ENCODE measurements around the gene CSRNP3.

CSRNP3 gene

DNA sequence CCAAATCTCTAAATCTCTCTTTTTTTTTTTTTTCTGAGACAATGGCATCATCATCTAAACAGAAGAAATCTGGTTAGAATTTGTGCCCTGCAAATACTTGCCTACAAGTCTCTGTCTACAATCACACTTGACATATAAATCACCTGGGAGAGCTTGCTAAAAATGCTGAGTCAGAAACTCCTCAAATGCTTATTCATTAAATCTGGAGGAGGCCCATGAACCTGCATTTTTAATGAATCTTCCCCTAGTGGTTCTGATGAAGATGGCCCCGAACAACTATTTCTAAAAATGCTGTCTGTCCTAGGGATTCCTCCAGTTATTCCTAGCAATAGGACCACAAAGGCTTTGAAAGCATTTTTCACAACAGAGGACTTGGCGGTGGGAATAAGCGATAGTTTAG, 1.6 kb upstream of the CSRNP3 start:
- no peaks in the 10 kb centered on the region for H3K9me3 ChIP-seq (ENCODE audit: insufficient read depth, low read depth, low read length)
- H3K4me3 ChIP-seq (ENCODE audit: low read length, poor library complexity, severe bottlenecking) = no peak overlapping the region
- no peaks in the 10 kb centered on the region for H3K27me3 ChIP-seq (ENCODE audit: insufficient read depth, low read length, poor library complexity, severe bottlenecking)
- no peaks in the 10 kb centered on the region for H3K36me3 ChIP-seq (ENCODE audit: insufficient read depth, low read length)
- H3K4me1 ChIP-seq (ENCODE audit: insufficient read depth, low read length, poor library complexity, severe bottlenecking) = peaks cover 39% of the 10 kb centered on the region
- TF ChIP-seq, protein P1, sequence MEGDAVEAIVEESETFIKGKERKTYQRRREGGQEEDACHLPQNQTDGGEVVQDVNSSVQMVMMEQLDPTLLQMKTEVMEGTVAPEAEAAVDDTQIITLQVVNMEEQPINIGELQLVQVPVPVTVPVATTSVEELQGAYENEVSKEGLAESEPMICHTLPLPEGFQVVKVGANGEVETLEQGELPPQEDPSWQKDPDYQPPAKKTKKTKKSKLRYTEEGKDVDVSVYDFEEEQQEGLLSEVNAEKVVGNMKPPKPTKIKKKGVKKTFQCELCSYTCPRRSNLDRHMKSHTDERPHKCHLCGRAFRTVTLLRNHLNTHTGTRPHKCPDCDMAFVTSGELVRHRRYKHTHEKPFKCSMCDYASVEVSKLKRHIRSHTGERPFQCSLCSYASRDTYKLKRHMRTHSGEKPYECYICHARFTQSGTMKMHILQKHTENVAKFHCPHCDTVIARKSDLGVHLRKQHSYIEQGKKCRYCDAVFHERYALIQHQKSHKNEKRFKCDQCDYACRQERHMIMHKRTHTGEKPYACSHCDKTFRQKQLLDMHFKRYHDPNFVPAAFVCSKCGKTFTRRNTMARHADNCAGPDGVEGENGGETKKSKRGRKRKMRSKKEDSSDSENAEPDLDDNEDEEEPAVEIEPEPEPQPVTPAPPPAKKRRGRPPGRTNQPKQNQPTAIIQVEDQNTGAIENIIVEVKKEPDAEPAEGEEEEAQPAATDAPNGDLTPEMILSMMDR (conservative IDR thresholded peaks at IDR 0.05; ENCODE audit: low read length) = 0 out of 2 replicates have a peak, but pooled peaks have one; percentile 11
- TF ChIP-seq EZH2phosphoT487 (IDR thresholded peaks at IDR 0.05; ENCODE audit: borderline replicate concordance) = no peak
- no peaks in the 10 kb centered on the region for H3K79me2 ChIP-seq (ENCODE audit: insufficient read depth, low read length)
- no peak overlapping the region for H3K9ac ChIP-seq (ENCODE audit: low read depth, low read length, poor library complexity, severe bottlenecking)
- peaks cover 4% of the 10 kb centered on the region; the same call in 1 of the 2 replicates for H3F3A ChIP-seq (ENCODE audit: low read depth)
- no peaks in the 10 kb centered on the region for H3K9me2 ChIP-seq (replicated peaks; ENCODE audit: low read depth, low read length)
- no peaks in the 10 kb centered on the region for H4K20me1 ChIP-seq (ENCODE audit: insufficient read depth, low read length, poor library complexity, severe bottlenecking)
- no peak overlapping the region for H2AFZ ChIP-seq (ENCODE audit: low read length)
- no peak overlapping the region for H3K4me2 ChIP-seq (ENCODE audit: low read depth, low read length, poor library complexity, severe bottlenecking)

DNA sequence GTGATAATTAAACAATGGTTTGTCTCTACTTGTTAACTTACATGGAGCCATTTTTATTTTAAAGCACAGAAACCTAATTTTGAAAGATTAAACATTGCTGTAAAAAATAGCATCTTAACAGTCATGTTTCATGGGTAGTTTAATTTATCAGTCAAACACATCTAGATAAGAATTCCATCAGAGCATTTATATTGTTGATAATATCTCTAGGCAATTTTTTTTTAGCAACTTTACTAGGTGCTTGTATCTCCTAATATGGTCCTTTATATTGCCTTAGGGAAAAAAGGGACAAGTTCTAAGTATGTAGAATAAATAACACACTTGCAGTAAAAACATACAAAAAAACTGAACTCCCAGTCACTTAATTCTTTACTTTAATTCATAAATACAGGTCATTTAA, 863 bp downstream of the CSRNP3 start:
- TF ChIP-seq, protein P1 (conservative IDR thresholded peaks at IDR 0.05; ENCODE audit: low read length) = no peak
- TF ChIP-seq EZH2phosphoT487 (IDR thresholded peaks at IDR 0.05; ENCODE audit: borderline replicate concordance) = no peak
- peak overlapping the region; percentile 54 for H3K4me2 ChIP-seq (ENCODE audit: low read depth, low read length, poor library complexity, severe bottlenecking)
- no peak overlapping the region for H3K4me3 ChIP-seq (ENCODE audit: low read length, poor library complexity, severe bottlenecking)
- H3K79me2 ChIP-seq (ENCODE audit: insufficient read depth, low read length) = no peaks in the 10 kb centered on the region
- no peak overlapping the region for H3K9ac ChIP-seq (ENCODE audit: low read depth, low read length, poor library complexity, severe bottlenecking)
- no peaks in the 10 kb centered on the region for H3K36me3 ChIP-seq (ENCODE audit: insufficient read depth, low read length)
- H2AFZ ChIP-seq (ENCODE audit: low read length) = no peak overlapping the region
- H4K20me1 ChIP-seq (ENCODE audit: insufficient read depth, low read length, poor library complexity, severe bottlenecking) = no peaks in the 10 kb centered on the region
- peaks cover 54% of the 10 kb centered on the region for H3K4me1 ChIP-seq (ENCODE audit: insufficient read depth, low read length, poor library complexity, severe bottlenecking)
- peaks cover 4% of the 10 kb centered on the region; the same call in 1 of the 2 replicates for H3F3A ChIP-seq (ENCODE audit: low read depth)
- H3K9me2 ChIP-seq (replicated peaks; ENCODE audit: low read depth, low read length) = no peaks in the 10 kb centered on the region
- H3K27me3 ChIP-seq (ENCODE audit: insufficient read depth, low read length, poor library complexity, severe bottlenecking) = no peaks in the 10 kb centered on the region
- no peaks in the 10 kb centered on the region for H3K9me3 ChIP-seq (ENCODE audit: insufficient read depth, low read depth, low read length)

DNA sequence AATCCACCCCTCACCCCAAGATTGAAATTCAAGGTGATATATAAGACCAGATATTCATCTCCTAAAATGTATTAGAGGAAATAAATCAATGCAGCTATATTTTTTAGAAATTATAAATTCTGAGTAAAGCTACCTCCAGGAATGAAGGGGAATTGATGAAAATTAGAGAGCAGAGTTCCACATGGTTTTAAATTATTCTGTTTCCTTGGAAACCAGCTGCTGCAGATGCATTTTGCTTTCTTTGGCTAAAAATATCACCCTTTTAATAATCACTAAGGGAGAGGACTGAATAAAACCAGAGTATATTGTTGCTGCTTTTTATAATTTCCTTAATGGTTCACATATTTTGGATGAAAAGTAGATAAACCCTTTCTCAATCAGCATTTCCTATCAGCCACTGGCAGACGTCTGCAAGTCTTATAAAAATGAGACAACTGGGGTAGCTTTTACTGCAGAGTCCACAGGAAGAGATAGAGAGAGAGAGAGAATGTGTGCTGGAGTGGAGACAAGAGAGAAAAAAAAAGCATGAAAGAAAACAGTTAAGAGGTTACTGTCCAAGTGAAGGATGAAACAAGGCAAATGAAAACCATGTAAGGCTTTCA, 2.0 kb downstream of the CSRNP3 start:
- peaks cover 54% of the 10 kb centered on the region for H3K4me1 ChIP-seq (ENCODE audit: insufficient read depth, low read length, poor library complexity, severe bottlenecking)
- no peaks in the 10 kb centered on the region for H3K36me3 ChIP-seq (ENCODE audit: insufficient read depth, low read length)
- no peak overlapping the region for H3K9ac ChIP-seq (ENCODE audit: low read depth, low read length, poor library complexity, severe bottlenecking)
- no peaks in the 10 kb centered on the region for H3K9me3 ChIP-seq (ENCODE audit: insufficient read depth, low read depth, low read length)
- H2AFZ ChIP-seq (ENCODE audit: low read length) = no peak overlapping the region
- H3K79me2 ChIP-seq (ENCODE audit: insufficient read depth, low read length) = no peaks in the 10 kb centered on the region
- H3K4me2 ChIP-seq (ENCODE audit: low read depth, low read length, poor library complexity, severe bottlenecking) = peak overlapping the region; percentile 54
- H3K9me2 ChIP-seq (replicated peaks; ENCODE audit: low read depth, low read length) = no peaks in the 10 kb centered on the region
- peak overlapping the region; percentile 15 for H3K4me3 ChIP-seq (ENCODE audit: low read length, poor library complexity, severe bottlenecking)
- no peaks in the 10 kb centered on the region for H3K27me3 ChIP-seq (ENCODE audit: insufficient read depth, low read length, poor library complexity, severe bottlenecking)
- H4K20me1 ChIP-seq (ENCODE audit: insufficient read depth, low read length, poor library complexity, severe bottlenecking) = no peaks in the 10 kb centered on the region
- TF ChIP-seq, protein P1 (conservative IDR thresholded peaks at IDR 0.05; ENCODE audit: low read length) = no peak
- peak; percentile 64; the same call in 1 of the 2 replicates for TF ChIP-seq EZH2phosphoT487 (IDR thresholded peaks at IDR 0.05; ENCODE audit: borderline replicate concordance)
- peaks cover 4% of the 10 kb centered on the region; the same call in 1 of the 2 replicates for H3F3A ChIP-seq (ENCODE audit: low read depth)

All from Loucy (cell line).